DMS 273 treated with DMSO at 0.1 percent for 48 hours (cell line): ENCODE results near the gene MKX.

Experiments
- DNase-seq: peaks from one replicate; lab custom pipeline; 2025; lab: John Stamatoyannopoulos, UW

MKX gene, protein sequence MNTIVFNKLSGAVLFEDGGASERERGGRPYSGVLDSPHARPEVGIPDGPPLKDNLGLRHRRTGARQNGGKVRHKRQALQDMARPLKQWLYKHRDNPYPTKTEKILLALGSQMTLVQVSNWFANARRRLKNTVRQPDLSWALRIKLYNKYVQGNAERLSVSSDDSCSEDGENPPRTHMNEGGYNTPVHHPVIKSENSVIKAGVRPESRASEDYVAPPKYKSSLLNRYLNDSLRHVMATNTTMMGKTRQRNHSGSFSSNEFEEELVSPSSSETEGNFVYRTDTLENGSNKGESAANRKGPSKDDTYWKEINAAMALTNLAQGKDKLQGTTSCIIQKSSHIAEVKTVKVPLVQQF

DNA sequence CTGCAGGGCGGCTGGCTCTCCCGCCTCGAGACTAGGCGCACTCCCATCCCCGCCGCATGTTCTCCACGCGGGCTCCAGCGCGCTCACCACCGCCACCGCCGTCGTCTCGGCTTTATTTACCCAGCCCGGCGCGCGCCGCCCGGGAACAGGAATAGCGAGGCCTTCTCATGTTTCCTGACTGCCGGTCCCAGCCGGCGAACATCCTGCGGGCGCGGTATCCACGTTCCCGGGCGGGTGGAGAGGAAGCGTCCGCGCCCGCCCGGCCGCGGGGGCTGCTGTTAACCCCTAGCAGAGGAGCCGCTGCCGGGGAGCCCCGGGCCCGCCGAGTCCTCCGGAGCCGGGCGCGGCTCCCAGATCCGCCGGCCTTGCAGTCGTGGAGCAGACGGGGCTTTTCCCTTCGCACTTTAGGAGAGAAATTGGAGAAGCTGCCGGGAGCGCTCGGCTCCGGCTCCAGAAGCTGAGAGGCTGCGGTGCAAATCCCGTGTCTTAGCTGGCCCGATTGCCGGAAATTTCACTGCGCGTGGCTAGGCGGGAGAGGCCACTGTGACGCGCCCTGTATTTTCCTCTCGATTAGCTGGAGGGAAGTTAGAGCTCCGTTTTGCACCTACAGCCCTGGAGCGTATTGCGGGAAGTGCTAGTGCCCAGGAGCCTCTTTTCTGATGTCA lies at the start of gene MKX:
Gene MKX (minus strand): TSS at position 88 of the 665 bp plus-strand sequence. CDS start 2,404 bp downstream, outside the sequence.
- DNase-seq = no peak

DNA sequence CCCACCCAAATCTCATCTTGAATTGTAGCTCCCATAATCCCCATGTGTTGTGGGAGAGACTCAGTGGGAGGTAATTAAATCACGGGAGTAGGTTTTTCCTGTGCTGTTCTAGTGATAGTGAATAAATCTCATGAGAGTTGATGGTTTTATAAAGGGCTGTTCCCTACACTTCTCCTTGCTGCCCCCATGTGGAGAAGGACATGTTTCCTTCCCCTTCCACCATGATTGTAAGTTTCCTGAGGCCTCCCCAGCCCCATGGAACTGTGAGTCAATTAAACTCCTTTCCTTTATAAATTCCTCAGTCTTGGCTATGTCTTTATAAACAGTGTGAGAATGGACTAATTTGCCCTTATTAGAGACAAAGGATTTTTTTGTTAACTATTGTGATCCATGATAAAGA lies 48.5 kb upstream of the MKX start:
- DNase-seq = no peak

DNA sequence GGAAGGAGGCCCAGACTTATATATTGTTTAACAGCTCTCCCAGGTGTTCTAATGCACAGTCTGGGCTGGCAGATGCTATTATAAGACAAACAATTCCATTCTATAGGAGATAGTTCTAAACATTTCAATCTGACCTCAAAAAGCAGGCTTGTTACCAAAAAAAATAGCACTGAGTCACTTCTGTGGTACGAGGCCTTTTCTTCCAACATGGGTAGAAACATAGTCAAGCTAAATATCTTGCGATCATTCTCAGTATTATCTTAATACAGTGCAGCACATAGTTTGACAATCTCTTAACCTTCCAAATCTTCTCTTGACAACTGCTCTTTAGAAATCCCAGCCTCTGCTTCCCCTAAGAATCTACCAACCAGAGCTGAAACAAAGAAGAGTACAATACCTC lies 46.6 kb upstream of the MKX start:
- DNase-seq = no peak

DNA sequence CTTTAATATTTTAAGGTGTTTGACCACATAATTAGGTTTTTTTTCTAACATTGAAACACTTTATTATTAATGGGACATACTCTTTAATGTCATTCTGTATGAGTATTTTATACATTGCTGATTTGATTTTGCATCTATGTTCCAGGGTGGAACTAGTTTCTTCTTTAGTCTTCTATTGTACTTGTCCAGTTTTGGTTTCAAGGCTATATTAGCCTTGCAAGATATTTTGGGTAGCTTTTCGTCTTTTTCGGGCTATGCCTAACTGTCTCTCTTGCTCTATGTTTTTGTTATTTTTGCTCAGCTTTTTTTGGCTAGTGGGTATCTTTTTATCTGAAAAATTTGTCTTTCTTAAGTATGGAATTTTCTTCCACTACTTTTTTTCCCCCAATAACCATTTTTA lies 38.7 kb upstream of the MKX start:
- DNase-seq = no peak

DNA sequence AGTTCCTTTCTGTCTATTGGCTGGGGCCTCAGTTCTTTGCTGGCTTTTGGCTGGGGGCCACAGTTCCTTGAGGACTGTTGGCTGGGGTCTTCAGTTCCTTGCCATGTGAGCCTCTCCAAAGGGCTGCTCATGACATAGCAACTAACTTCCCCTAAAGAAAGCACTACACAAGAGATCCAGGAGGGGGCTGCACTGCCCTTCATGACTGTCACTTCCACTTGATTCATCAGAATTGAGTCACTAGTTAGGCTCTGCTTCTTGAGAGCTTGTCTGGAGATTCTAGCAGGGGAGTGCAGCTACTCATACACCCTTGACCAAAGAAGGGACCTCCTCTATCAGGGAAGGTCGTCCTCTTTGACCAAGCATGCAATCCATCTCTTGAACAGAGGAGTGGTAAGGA lies 38.0 kb upstream of the MKX start:
- no peak for DNase-seq

DNA sequence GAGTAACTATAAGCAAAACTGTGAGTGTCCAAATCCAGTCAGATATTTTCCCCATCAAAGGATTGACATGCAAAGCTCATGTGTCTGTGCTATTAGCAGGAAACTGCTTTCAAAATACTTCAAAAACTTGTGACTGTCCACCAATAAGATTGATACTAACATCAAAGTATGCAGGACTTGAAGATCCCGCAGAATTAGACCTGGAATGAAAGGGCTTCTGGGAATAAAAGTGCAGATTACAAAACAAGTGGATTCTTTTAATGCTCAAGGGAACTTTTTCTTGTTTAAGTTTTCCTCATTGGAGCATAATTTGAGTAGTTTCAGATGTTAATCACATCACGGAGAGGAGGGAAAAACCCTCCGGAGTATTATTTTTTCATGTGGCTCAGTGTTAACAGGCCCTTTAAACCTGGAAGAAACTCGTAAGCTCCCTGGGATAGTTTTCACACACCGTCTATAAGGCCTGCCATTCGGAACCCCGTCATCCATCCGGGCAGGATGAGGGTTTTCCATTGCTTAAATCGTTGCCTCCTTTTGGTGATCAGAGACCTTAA lies 33.9 kb upstream of the MKX start:
- DNase-seq = no peak

DNA sequence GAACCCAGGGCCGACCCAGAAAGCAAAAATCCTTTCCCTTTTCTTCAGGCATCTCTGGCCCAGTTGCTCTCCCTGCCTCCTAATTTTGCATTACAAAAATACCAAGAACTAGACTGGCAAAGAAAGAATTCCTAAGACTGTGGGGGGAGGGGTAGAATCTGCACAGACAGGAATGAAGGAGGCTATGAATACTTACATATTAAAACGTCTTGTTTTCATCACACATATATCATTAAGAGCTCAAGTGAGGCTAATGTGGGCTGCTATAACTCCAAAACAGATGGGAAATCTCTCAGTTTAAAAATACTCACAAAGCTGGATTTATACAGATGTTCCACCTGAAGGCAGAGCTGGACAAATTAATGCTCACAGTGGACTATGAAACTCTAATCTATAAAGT lies 29.2 kb upstream of the MKX start:
- DNase-seq = no peak

DNA sequence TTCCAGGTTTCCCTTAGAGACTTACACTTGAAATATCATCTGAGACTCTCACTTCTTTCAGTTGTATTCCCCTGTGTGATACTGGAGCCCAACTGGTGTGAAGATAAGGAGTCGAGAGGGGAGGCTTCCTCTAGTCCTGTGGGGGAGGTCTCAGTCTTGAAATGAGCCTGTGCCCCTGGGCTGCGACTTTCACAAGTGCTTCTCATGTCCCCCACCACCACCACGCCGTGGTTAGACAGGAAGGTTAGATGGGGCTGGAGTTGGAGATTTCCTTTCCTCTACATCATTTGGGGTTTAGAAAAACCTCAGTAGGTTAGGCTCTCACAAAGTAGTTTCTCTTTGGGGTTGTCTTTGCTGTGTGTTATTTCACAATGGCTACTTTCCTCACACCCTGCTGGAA lies 25.6 kb upstream of the MKX start:
- DNase-seq = no peak

DNA sequence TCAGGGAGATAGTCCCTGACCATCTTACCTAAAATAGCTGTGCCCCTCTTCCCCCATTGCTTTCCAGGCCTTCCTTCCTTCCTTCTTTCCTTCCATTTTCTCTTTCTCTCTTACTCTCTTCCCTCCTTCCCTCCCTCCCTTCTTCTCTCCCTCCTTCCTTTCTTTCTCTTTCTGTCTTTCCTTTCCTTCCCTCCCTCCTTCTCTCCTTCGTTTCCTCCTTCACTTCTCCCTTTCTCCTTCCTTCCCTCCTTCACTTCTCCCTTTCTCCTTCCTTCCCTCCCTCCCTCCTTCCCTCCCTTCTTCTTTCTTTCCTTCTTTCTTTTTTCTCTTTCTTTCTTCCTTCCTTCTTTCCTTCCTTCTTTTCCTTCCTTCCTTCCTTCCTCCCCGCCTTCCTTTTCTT lies 24.6 kb upstream of the MKX start:
- DNase-seq = no peak

DNA sequence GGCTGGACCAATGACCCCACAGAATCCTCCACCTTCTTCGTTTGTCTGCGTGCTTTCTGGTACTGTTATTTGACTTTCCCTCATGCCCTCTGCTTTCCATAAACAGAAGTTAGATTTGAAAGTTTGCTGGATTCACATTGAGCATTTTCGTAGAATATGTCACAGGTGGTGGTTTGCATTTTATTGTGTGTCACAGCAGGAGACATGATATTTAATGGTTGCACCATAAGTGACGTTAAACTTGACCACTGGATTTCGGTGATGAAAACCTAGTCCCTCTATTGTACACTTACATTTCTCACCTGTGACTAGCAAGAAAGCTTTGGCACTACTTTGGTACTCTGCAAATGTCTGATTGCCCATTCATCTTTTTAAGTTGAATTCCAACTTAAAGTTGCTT lies 15.2 kb upstream of the MKX start:
- DNase-seq = no peak

DNA sequence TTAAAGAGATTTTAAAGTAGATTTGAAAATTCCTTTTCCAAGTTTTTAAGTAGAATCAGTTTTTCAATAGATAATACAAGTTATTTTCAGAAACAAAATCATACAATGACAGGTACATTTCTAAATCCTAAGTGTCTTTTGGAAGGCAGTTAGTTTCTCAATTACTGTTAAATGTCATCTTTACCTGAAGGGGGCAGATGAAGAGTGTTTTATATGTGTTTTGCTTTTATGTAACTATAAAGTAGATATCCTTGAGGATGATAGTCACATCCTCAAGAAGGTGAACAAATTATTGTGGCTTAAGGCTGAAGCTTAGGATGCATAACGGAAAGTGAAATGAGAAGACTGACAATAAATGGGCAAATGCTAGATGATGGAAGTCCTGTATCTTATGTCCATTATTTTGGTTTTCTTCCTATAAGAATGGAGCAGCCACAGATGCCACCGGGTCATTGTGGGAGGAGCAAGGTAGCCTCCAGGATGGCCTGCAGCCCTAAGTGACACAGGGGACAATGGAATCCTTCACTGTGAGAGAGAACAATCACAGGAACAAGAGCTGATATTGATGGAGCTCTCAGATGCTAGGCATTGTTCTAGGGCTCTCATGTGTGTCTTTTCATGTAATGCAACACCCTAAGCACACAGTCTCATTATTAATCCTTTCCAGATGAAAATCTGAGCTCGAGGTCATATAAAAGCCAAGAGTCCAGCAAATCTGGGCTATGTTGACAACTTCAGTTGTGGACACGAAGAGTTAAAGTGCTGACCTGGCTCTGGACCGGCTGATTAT lies 14.1 kb upstream of the MKX start:
- DNase-seq = no peak

DNA sequence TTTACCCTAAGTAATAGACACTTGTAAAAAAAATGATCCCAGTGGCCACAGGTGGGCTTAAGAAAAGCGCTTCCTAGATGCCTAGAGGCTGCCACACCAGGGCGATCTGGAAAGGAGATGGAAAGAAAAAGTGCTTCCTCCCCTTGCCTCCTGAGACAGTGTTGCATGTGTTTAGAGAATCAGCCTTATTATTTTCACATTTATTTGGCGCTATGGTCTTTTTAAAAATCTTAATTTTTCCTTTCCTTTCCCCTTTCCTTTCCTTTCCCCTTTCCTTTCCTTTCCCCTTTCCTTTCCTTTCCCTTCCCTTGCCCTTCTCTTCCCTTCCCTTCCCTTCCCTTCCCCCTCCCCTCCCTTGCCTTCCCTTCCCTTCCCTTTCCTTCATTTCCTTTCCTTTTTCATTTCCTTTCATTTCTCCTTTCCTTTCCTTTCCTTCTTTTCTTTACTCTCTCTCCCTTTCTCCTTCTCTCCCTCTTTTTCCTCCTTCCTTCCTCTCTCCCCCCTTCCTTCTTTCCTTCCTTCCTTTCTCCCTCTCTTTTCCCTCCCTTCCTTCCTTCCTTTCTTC lies 7.1 kb upstream of the MKX start:
- DNase-seq = no peak

DNA sequence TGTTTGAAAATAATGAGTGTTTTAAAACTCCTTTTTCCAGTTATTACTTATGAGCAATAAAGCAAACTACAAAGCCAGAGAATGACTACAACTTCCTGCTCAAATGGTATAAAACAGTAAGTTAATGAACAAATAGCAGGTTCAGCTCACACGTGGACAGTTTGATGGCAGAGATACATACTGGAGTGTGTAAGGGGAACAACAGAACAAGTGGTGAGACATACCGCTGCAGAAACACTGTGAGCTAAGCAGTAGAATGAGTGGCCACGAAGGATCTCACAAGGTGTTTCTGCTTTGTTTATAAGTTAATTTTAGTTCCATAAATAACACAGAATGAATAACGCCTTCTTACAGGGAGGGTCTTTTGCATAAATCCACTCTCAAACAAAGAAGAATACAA lies 3.0 kb upstream of the MKX start:
- DNase-seq = no peak

DNA sequence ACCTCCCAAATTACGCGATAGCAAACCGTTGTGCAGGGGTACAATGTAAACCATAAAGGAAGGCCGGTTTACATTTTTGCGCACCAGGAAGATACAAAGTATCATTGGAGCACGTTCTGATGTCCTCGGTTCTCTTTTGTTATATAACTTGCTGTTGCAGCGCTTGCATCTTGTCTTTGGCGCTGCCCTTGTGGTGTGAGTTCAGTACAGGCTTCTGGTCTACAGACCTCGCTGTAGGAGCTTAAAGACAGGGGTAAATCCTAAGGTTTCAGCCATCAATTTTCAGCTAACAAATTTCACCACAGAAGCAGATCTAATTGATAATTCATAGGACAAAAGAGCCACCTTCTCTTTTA lies 1.5 kb upstream of the MKX start:
- no peak for DNase-seq

DNA sequence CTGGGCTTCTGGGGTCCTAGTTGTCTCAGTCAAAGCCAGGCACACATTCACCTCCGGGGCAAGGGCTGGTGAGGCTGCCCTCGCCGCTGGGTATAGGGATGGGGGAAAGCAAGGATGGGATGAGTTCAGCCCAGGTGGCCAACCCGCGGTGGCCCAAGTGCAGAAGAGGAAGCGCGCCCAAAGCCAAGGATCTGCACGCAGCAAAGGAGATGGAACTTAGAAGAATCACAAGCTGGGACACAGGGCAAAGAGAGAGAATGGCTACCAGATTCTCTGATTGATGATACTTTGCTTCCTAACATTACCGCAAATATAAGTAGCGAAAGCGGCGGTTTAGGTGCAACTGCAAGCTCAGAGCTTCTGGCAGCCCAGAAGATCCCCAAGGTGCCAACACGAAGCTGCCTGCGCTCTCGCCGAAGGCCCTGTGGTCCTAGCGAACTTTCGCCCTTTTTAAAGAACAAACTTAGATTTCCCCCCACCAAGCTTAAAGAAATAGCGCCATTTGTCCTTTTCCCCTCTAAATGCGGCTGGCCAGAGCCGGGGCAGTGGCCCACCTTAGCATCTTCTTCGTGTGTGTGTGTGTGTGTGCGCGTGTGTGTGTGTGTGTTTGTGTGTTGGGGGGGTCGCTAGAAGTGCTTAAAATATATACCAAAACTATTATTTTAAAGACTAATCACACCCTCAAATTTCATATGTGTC lies 927 bp upstream of the MKX start:
- no peak for DNase-seq

DNA sequence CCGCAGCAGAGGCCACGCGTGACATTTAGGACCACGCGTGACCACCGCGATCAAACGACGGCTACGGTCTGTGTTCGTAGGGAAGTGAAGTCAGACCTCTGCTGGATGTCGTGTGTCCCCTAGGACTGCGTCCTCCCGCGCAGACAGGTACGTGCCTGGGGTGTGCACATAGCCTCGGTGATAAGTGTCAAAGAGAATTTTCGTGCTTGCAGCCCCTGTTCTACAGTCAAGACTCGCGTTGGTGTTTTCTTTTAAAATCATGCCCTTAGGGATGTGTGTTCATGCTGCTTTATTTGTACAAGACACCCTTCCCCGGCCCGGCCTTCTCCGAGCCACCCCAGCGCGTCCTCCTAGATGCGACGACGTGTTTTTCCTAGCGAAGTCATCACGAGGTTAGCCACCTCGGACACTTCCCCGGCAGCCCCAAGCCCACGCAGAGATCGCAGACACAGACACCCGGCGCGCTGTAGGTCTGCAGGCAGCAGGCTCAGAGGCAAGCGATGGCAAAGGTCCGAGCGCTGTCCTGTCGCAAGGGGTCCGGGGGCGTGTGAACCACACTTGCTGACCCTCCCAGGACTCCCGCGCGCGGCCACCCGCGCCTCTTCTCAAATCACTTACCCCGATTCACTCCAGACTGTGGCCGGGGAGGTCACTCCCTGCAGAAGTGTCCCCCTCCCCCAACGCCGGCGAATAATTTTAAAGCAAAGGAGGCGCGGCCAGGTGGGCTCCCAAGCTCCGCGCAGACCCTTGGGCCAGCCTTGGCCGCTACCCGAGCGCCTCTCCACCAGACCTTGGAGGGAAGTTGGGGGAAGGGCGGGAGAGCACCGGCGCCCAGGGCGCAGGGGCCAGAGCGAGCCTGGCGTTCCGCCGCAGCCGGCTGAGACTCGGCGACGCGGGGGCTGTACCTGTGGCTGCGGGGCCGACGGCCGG lies 552 bp downstream of the MKX start:
- no peak for DNase-seq

DNA sequence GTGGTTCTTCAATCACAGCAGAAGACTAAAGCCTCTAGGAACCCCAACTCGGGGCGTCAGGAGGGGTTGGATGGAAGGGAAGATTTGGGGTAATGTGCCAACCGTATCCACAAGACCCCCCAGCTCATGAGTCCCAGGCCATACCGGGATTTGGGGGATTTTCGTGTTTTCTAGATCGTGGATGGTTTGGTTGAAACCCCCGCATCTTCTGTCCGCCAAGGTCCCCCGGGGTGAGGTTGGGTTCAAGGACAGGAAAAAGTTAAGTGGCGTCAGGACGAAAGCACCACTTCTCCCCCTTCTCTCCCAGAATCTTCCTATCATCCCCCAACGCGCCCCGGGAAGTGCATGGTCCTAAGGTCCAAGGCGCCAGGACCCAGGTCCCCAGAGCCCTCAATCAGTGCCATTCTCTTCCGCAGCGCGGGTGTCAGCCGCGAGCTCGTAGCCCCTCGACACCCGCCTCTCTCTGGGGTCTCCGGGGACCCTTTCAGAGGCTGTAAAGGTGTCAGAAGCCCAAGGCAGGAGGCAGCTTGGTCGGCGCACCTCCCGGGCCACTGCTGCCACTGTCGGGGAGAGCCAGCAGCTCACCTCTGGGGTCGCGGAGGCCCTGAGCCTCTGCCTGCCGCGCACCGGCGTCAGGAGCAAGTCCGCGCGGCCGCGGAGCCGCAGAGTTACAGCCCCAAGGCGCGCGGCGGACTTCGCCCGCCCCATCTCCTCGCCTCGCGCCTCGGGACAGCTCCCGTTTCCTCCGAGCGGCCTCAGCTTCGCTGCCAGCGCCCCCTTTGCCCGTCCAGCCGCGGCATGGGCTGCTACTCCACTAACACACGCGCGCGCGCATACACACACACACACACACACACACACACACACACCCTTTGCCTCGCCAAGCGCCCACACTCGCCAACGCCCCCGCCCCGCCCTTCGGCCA lies 1.5 kb downstream of the MKX start:
- DNase-seq = no peak

DNA sequence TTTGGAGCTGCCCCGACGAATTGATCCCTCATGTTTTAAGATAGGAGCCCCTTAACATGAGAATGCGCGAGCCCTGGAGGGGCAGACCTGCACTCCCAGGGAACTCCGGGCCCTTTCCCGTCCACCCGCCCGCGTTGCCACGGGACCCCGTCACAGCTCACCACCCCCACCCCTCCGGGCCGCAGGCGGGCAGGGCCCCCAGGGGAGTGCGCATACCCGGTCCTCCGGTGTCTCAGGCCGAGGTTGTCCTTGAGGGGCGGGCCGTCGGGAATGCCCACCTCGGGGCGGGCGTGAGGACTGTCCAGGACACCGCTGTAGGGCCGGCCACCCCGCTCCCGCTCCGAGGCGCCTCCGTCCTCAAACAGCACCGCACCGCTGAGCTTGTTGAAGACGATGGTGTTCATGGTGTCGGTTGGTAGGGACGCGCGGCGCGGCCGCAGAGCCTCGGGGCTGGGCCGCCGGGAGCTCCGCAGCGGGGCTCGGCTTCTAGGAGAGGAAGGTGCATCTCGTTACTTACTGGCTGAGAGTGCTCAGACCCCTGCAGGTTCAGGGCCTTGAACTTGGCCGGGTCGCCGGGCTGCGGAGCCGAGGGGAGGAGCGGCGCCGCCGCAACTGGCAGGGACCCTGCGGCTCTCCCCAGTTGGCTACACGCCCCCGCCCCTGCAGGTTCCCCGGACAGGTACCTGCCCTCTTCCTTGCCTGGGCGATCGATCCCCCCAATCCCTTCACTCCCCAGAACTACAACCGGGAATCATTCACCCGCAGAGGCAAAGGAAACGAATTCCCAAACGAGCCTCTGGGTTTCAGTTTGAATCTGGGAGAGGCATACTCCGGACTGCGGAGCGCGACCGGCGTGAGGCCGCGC lies 2.4 kb downstream of the MKX start:
- no peak for DNase-seq
